Measurements from ENCODE around the gene BSN. TPM values are rescaled to one million over a fixed set of nuclear protein-coding genes. Genes with fewer than 3 reads are reported as not detected.

BSN gene
- under 0.01 and 0.08 TPM in 2 replicates for total RNA-seq

GRCh38 chr3:49553692-49554632, at the start of gene BSN:
BSN (plus strand) TSS chr3:49554477; CDS start chr3:49554603, 126 bp downstream.

GRCh38 chr3:49673715-49674496, 119.6 kb downstream of the BSN start, which contains the start of gene APEH:
APEH (plus strand) TSS chr3:49674351; CDS start chr3:49674402, 51 bp downstream.

GRCh38 chr3:49689046-49689907, 135.0 kb downstream of the BSN start, which contains the start of the genes MST1 and RNF123:
MST1 (minus strand) TSS chr3:49689474; CDS start chr3:49688691, 783 bp downstream.
RNF123 (plus strand) TSS chr3:49689557; CDS start chr3:49691166, 1,609 bp downstream.

GRCh38 chr3:49719214-49719884, 165.1 kb downstream of the BSN start, which contains the start of gene AMIGO3:
AMIGO3 (minus strand) TSS chr3:49719684; CDS start chr3:49719465, 219 bp downstream.

Other genes with a start within 250 kb of the BSN start
- gene USP4, start 214.4 kb upstream of the BSN start, total RNA-seq = 8.3 and 10.0 TPM in 2 replicates
- 510 and 536 TPM in 2 replicates for gene GPX1, start 196.1 kb upstream of the BSN start, total RNA-seq
- 376 and 383 TPM in 2 replicates for gene RHOA, start 142.5 kb upstream of the BSN start, total RNA-seq
- 8.2 and 17.5 TPM in 2 replicates for gene TCTA, start 142.1 kb upstream of the BSN start, total RNA-seq
- gene AMT, start 132.0 kb upstream of the BSN start, total RNA-seq = 1.9 TPM in 2 replicates
- gene NICN1, start 125.2 kb upstream of the BSN start, total RNA-seq = 2.7 and 6.2 TPM in 2 replicates
- gene DAG1, start 84.2 kb upstream of the BSN start, total RNA-seq = 49.1 and 49.3 TPM in 2 replicates
- 176 and 220 TPM in 2 replicates for gene APEH, start 119.9 kb downstream of the BSN start, total RNA-seq
- 2.4 and 6.2 TPM in 2 replicates for gene MST1, start 135.0 kb downstream of the BSN start, total RNA-seq
- 21.1 and 22.8 TPM in 2 replicates for gene RNF123, start 135.1 kb downstream of the BSN start, total RNA-seq
- not detected in 2 replicates for gene AMIGO3, start 165.2 kb downstream of the BSN start, total RNA-seq
- gene GMPPB, start 169.5 kb downstream of the BSN start, total RNA-seq = 49.7 and 82.6 TPM in 2 replicates
- 16.4 and 19.9 TPM in 2 replicates for gene IP6K1, start 232.1 kb downstream of the BSN start, total RNA-seq
- gene CDHR4, start 245.4 kb downstream of the BSN start, total RNA-seq = not detected in 2 replicates
- 26.6 and 28.2 TPM in 2 replicates for gene INKA1, start 248.8 kb downstream of the BSN start, total RNA-seq